Caco-2 (cell line): ENCODE data around the gene CHKA. TPM values are rescaled to one million over a fixed set of nuclear protein-coding genes. Genes with fewer than 3 reads are reported as not detected.

Experiments
- BruUV-seq: library from RNA; stranded (reverse); fragments of 400-500 nt; replicated peaks from 2 replicates; lab custom pipeline; 2021; lab: Mats Ljungman, UMichigan
- CTCF ChIA-PET: fragments of 300-600 bp; sonication (Branson Sonifier 250); formaldehyde crosslinking; loops from one replicate; lab custom pipeline; 2022; ENCODE audit warnings: antibody characterized with exemption; lab: Charles Lee
- POLR2A ChIA-PET: fragments of 300-600 bp; sonication (Branson Sonifier 250); formaldehyde crosslinking; loops from one replicate; lab custom pipeline; 2022; ENCODE audit warnings: antibody characterized with exemption; lab: Charles Lee
- DNase-seq, 2 experiments: peaks; one replicate each; pipeline versions ENCODE4 v3.0.0 to v3.0.0-alpha.2; 2020 to 2022
- H3K27me3 ChIP-seq: replicated peaks from 2 replicates; pipeline ENCODE4 v1.6.0; 2011; ENCODE audit warnings: low read length; ENCODE audit not compliant: control insufficient read depth, insufficient read depth
- H3K36me3 ChIP-seq: 2 replicates; pipeline ENCODE4 v1.5.1; 2011; ENCODE audit warnings: low read length; ENCODE audit not compliant: control insufficient read depth, insufficient read depth
- H3K4me1 ChIP-seq: fragments of 250-450 bp; sonication (Bioruptor Pico); 2 replicates; pipeline ENCODE4 v1.5.1; 2020; ENCODE audit warnings: mild to moderate bottlenecking
- H3K4me3 ChIP-seq: 2 replicates; pipeline ENCODE4 v1.5.1; 2011; ENCODE audit warnings: low read depth, mild to moderate bottlenecking, control low read depth, low read length
- H3K9me3 ChIP-seq: fragments of 250-450 bp; sonication (Bioruptor Pico); 2 replicates; pipeline ENCODE4 v1.5.1; 2020; ENCODE audit warnings: mild to moderate bottlenecking, moderate library complexity
- H3K27ac Mint-ChIP-seq: one replicate; pipeline ENCODE4 v1.8.0; 2022; ENCODE audit warnings: mixed read lengths; ENCODE audit not compliant: unreplicated experiment
- H3K27me3 Mint-ChIP-seq: one replicate; pipeline ENCODE4 v1.8.0; 2022; ENCODE audit warnings: mixed read lengths; ENCODE audit not compliant: insufficient read depth, unreplicated experiment
- H3K36me3 Mint-ChIP-seq: one replicate; pipeline ENCODE4 v1.8.0; 2022; ENCODE audit warnings: mild to moderate bottlenecking, mixed read lengths; ENCODE audit not compliant: insufficient read depth, unreplicated experiment
- H3K4me1 Mint-ChIP-seq: one replicate; pipeline ENCODE4 v1.8.0; 2022; ENCODE audit warnings: low read depth, mixed read lengths; ENCODE audit not compliant: unreplicated experiment
- H3K4me3 Mint-ChIP-seq: one replicate; pipeline ENCODE4 v1.8.0; 2022; ENCODE audit warnings: mild to moderate bottlenecking, moderate library complexity, mixed read lengths; ENCODE audit not compliant: unreplicated experiment
- H3K9me3 Mint-ChIP-seq: one replicate; pipeline ENCODE4 v1.8.0; 2022; ENCODE audit warnings: mixed read lengths; ENCODE audit not compliant: unreplicated experiment
- intact Hi-C: fragments of 100-400 bp; cut with micrococcal nuclease; formaldehyde crosslinking; loops from one replicate; pipeline ENCODE4 v1.10.0; 2022; ENCODE audit not compliant: unreplicated experiment
- total RNA-seq: library from RNA; stranded (reverse); gene quantifications from 2 replicates; pipeline ENCODE4 v1.2.3, GENCODE V29; 2022
- TF ChIP-seq, protein P1 (sequence below), 2 experiments: fragments of 200-600 bp in 1 of 2; IDR thresholded peaks; 1 replicate in 1 of 2; 2 replicates in 1 of 2; pipeline versions ENCODE4 v1.5.1 to v1.8.0; 2011 to 2022; ENCODE audit warnings: antibody characterized with exemption in 1 of 2, control low read depth in 1 of 2, inconsistent platforms in 1 of 2, low read depth in 1 of 2, low read length in 1 of 2, mild to moderate bottlenecking in 1 of 2, moderate library complexity in 1 of 2; ENCODE audit not compliant: insufficient read depth in 1 of 2, severe bottlenecking in 1 of 2, unreplicated experiment in 1 of 2

The CHKA gene
- total RNA-seq, 1 experiment from 2014 or later: 169 TPM

DNA sequence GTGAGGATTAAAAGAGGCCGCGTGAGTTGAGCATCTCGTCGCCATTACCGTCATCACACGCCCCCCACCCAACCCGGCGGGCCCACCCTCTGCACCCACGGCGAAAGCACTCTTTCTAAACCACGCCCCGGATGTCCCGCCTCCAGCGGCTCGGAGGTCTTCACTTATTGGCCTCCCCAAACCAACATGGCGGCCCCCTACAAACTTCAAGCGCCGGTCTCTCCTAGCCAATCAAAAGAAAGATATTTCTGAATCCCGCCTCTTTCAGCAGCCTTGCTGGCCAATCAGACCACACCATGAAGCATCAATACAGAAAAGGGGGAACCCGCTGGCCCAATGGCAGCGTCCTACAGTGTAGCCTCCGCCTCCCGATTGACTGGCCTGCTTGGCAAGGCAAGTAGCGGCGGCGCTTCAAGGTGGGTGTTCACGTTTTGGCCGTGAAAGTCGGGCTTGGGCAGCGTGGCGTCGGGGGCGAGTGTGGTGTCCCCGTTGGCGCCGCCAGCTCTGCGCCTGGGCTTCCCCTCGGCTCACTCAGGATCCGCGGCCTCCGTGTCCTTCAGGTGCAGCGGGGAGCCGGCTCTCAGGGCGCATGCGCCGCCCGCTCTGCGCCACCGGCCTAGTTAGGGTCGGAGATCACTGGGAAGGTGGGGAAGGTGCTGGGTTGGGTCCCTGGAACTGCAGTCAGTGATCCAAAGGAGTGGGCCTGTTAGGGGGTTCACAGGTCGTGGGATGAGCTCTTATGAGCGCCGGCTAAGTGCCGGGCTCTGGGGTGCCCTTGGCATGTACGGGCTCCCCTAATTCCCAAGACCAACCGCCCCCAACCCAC is 90.7 kb downstream of the CHKA start, which contains the start of gene NDUFS8:
NDUFS8 (plus strand) TSS at position 364 of the 826 bp plus-strand sequence. CDS start 1,471 bp downstream, outside the sequence.
- peaks cover 25% of the 10 kb centered on the region for H3K36me3 Mint-ChIP-seq
- peaks cover 12% of the 10 kb centered on the region for H3K4me1 Mint-ChIP-seq
- peak within 1 kb of the TSS; percentile 85 for H3K4me3 Mint-ChIP-seq
- Histone ChIP-seq H3K36me3 (peaks cover 4% of the 10 kb centered on the region), H3K4me1 (peaks cover 13% of the 10 kb centered on the region), H3K4me3 (peak within 1 kb of the TSS; percentile 98), H3K27me3 (no peaks in the 10 kb centered on the region), H3K9me3 (no peaks in the 10 kb centered on the region)
- TF ChIP-seq, protein P1, sequence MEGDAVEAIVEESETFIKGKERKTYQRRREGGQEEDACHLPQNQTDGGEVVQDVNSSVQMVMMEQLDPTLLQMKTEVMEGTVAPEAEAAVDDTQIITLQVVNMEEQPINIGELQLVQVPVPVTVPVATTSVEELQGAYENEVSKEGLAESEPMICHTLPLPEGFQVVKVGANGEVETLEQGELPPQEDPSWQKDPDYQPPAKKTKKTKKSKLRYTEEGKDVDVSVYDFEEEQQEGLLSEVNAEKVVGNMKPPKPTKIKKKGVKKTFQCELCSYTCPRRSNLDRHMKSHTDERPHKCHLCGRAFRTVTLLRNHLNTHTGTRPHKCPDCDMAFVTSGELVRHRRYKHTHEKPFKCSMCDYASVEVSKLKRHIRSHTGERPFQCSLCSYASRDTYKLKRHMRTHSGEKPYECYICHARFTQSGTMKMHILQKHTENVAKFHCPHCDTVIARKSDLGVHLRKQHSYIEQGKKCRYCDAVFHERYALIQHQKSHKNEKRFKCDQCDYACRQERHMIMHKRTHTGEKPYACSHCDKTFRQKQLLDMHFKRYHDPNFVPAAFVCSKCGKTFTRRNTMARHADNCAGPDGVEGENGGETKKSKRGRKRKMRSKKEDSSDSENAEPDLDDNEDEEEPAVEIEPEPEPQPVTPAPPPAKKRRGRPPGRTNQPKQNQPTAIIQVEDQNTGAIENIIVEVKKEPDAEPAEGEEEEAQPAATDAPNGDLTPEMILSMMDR (IDR thresholded peaks at IDR 0.05; ENCODE audit: insufficient read depth in 1 of 2, low read depth in 1 of 2, low read length in 1 of 2, severe bottlenecking in 1 of 2, unreplicated experiment in 1 of 2): no peak
- peak; percentile 99 to 100 for DNase-seq
- intact Hi-C loops: loop anchor here (1.0 to 5.0 kb wide), 2 partner anchors 20 to 92 kb away; partner anchors contain the start of genes ALDH3B1 and CHKA
- ChIA-PET POLR2A (no interaction called here), CTCF (interaction anchor here (0.7 to 2.0 kb wide), 2 partner anchors 21 to 747 kb away, joined by 4 to 5 read pairs; partner anchors contain the start of gene ALDH3B1)
- H3K9me3 Mint-ChIP-seq: no peaks in the 10 kb centered on the region
- H3K27me3 Mint-ChIP-seq: no peaks in the 10 kb centered on the region
- no TSS peak for BruUV-seq
- H3K27ac Mint-ChIP-seq: peak within 1 kb of the TSS; percentile 90

DNA sequence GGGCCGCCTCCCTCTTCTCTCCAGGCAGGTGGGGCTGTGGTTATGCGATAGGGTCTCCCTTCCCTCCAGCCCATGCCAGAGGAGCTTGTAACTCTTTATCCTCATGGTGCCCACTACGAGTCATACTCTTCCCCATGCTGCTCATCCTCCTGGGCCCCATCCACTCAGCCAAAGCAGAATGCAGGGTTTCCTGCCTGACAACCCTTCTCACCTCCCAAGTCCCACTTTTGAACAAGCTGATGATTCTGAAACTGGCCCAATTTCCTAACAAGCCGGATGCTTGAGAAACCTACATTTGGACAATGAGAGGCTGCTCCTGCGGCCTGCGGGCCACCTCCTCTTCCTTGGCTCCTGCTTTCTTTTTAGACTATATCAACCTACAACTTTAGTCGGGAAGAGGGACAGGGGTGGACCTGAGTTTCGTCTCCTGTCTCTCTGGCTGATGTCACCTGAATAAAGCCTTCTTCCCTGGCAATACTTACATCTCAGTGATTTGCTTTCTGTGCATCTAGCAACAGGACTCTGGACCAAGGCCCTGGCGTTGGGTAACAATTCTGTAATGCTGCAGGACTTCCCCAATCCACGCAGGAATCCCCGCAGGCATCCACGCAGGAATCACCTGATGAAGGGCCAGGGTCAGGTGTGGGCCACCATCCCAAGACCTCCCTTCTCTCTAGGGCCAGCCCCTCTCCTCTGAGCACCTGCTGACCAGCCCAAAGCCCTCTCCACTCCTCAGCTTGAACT is 92.2 kb downstream of the CHKA start:
- Histone ChIP-seq H3K9me3 (no peaks in the 10 kb centered on the region), H3K4me3 (no peak overlapping the region), H3K36me3 (peaks cover 2% of the 10 kb centered on the region), H3K4me1 (peaks cover 13% of the 10 kb centered on the region), H3K27me3 (no peaks in the 10 kb centered on the region)
- BruUV-seq: no TSS peak
- TF ChIP-seq, protein P1 (IDR thresholded peaks at IDR 0.05; ENCODE audit: insufficient read depth in 1 of 2, low read depth in 1 of 2, low read length in 1 of 2, severe bottlenecking in 1 of 2, unreplicated experiment in 1 of 2): no peak
- no peak for DNase-seq
- Mint-ChIP-seq H3K4me1 (peaks cover 12% of the 10 kb centered on the region), H3K27me3 (no peaks in the 10 kb centered on the region), H3K4me3 (peak overlapping the region; percentile 85), H3K9me3 (no peaks in the 10 kb centered on the region), H3K27ac (peak overlapping the region; percentile 90), H3K36me3 (peaks cover 12% of the 10 kb centered on the region)
- POLR2A ChIA-PET: no interaction called here
- CTCF ChIA-PET: interaction anchor here (0.7 kb wide), 1 partner anchor 13 kb away, joined by 3 read pairs; no protein-coding TSS in a partner anchor
- intact Hi-C loops: no loop called here

DNA sequence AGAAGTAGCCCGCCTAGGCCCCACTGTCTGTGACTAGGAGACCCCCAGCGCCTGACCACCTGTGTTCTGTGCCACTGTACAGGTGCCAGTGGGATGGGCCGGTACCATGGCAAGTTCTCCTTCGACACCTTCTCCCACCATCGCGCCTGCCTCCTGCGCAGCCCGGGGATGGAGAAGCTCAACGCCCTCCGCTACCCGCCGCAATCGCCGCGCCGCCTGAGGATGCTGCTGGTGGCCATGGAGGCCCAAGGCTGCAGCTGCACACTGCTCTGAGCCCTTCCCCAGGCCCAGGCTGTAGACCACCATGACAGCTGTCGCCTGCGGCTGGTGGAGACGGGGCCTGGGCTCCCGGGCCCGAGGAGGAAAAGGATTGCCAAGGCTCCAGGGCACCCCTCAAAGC is 93.5 kb downstream of the CHKA start:
- no TSS peak for BruUV-seq
- Histone ChIP-seq H3K9me3 (no peaks in the 10 kb centered on the region), H3K4me3 (no peak overlapping the region), H3K36me3 (peaks cover 1% of the 10 kb centered on the region), H3K4me1 (peaks cover 13% of the 10 kb centered on the region), H3K27me3 (no peaks in the 10 kb centered on the region)
- no peaks in the 10 kb centered on the region for H3K9me3 Mint-ChIP-seq
- H3K4me1 Mint-ChIP-seq: peaks cover 12% of the 10 kb centered on the region
- ChIA-PET POLR2A (interaction anchor here (0.8 kb wide), 1 partner anchor 10 kb away, joined by 4 read pairs; no protein-coding TSS in a partner anchor), CTCF (interaction anchor here (0.7 kb wide), 1 partner anchor 14 kb away, joined by 3 read pairs; no protein-coding TSS in a partner anchor)
- intact Hi-C loops: no loop called here
- no peak overlapping the region for H3K27ac Mint-ChIP-seq
- no peak overlapping the region for H3K4me3 Mint-ChIP-seq
- peaks cover 9% of the 10 kb centered on the region for H3K36me3 Mint-ChIP-seq
- DNase-seq: no peak
- H3K27me3 Mint-ChIP-seq: no peaks in the 10 kb centered on the region
- TF ChIP-seq, protein P1 (IDR thresholded peaks at IDR 0.05; ENCODE audit: insufficient read depth in 1 of 2, low read depth in 1 of 2, low read length in 1 of 2, severe bottlenecking in 1 of 2, unreplicated experiment in 1 of 2): no peak
